Upper lobe of left lung (tissue), 4 donors: ENCODE results near the gene COL23A1.

Experiments used
- CTCF ChIP-seq, 6 experiments: fragments of 450-650 bp in 4 of 6; fragments of 200-600 bp in 2 of 6; sonication (generic) in 2 of 6; IDR thresholded peaks; one replicate each; pipeline ENCODE4 v1.5.1; 2016 to 2019; ENCODE audit warnings: antibody characterized with exemption in 6 of 6
- EP300 ChIP-seq, 4 donors: sonication (generic); formaldehyde crosslinking; IDR thresholded peaks; one replicate each; pipeline ENCODE4 v1.5.1; 2017; ENCODE audit warnings: antibody characterized with exemption in 4 of 4, control low read depth in 2 of 4

DNA sequence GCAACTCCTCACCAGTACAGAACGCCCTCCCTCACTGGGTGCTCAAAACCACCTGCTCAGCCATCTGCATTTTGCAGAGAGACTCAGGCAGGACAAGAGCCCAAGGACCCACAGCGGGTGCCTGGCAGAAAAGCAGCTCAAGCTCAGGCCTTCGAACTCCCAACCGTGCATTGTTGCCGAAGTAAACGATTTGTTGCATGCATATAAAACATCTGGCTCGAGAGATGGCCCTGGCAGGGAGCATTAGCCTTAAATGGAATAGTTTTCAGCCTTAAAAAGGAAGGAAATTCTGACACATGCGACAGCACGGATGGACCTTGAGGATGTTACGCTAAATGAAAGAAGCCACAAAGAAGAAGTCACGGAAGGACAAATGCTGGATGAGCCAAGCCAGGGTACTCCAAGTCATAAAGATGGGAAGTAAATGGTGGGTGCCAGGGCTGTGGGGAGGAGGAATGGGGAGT is 197.2 kb downstream of the COL23A1 start:
- TF ChIP-seq CTCF (IDR thresholded peaks at IDR 0.05) (no peak), EP300 (IDR thresholded peaks at IDR 0.05) (no peak)
